ENCODE results near the gene FBXO10.

DNA sequence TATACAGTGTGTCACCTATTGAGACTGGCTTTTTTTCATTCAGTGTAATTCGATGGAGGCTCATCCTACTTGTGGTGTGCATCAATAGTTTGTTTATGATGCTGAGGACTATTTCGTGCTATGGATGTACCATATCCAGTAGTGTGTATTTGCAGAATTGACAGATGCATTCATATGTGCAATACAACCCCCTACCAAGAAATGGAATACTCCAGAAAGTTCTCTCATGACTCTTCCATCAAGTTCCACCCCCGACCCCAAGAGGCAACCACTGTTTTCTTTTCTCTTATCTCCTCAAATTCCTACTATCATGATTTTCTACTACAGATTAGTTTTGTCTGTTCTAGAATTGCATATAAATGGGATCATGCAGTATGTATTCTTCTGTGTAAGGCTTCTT, 21.9 kb downstream of the FBXO10 start:
- TF ChIP-seq POLR2AphosphoS5 (IDR thresholded peaks at IDR 0.05; ENCODE audit: low read depth) = no peak
- TF ChIP-seq, protein P1, sequence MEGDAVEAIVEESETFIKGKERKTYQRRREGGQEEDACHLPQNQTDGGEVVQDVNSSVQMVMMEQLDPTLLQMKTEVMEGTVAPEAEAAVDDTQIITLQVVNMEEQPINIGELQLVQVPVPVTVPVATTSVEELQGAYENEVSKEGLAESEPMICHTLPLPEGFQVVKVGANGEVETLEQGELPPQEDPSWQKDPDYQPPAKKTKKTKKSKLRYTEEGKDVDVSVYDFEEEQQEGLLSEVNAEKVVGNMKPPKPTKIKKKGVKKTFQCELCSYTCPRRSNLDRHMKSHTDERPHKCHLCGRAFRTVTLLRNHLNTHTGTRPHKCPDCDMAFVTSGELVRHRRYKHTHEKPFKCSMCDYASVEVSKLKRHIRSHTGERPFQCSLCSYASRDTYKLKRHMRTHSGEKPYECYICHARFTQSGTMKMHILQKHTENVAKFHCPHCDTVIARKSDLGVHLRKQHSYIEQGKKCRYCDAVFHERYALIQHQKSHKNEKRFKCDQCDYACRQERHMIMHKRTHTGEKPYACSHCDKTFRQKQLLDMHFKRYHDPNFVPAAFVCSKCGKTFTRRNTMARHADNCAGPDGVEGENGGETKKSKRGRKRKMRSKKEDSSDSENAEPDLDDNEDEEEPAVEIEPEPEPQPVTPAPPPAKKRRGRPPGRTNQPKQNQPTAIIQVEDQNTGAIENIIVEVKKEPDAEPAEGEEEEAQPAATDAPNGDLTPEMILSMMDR (IDR thresholded peaks at IDR 0.05; ENCODE audit: insufficient read depth, low read length) = no peak
- TF ChIP-seq, protein P2, sequence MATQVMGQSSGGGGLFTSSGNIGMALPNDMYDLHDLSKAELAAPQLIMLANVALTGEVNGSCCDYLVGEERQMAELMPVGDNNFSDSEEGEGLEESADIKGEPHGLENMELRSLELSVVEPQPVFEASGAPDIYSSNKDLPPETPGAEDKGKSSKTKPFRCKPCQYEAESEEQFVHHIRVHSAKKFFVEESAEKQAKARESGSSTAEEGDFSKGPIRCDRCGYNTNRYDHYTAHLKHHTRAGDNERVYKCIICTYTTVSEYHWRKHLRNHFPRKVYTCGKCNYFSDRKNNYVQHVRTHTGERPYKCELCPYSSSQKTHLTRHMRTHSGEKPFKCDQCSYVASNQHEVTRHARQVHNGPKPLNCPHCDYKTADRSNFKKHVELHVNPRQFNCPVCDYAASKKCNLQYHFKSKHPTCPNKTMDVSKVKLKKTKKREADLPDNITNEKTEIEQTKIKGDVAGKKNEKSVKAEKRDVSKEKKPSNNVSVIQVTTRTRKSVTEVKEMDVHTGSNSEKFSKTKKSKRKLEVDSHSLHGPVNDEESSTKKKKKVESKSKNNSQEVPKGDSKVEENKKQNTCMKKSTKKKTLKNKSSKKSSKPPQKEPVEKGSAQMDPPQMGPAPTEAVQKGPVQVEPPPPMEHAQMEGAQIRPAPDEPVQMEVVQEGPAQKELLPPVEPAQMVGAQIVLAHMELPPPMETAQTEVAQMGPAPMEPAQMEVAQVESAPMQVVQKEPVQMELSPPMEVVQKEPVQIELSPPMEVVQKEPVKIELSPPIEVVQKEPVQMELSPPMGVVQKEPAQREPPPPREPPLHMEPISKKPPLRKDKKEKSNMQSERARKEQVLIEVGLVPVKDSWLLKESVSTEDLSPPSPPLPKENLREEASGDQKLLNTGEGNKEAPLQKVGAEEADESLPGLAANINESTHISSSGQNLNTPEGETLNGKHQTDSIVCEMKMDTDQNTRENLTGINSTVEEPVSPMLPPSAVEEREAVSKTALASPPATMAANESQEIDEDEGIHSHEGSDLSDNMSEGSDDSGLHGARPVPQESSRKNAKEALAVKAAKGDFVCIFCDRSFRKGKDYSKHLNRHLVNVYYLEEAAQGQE (IDR thresholded peaks at IDR 0.05; ENCODE audit: insufficient replicate concordance, low read depth) = no peak
